ENCODE results near the gene TTBK2. TPM values are rescaled to one million over a fixed set of nuclear protein-coding genes. Genes with fewer than 3 reads are reported as not detected.

Gene TTBK2
- total and polyA plus RNA-seq, 10 of the 15 experiments (the other 5 are each of a cell fraction or from before 2014, with no cell fraction given): 0.66 to 9.1 (median 3.7) TPM

GRCh38 chr15:42785569-42785968 lies 135.0 kb downstream of the TTBK2 start:
- WGBS (ENCODE audit: insufficient coverage, insufficient replicate concordance, low lambda C conversion rate, missing lambda C conversion rate): 90% methylated on average over 2 of the region's 2 CpGs
- TF ChIP-seq CBX3 (IDR thresholded peaks at IDR 0.05; ENCODE audit: borderline replicate concordance, low read depth) (no peak), POLR2AphosphoS5 (IDR thresholded peaks at IDR 0.05; ENCODE audit: low read length) (no peak), PAX8 (IDR thresholded peaks at IDR 0.05) (no peak), SIX5 (IDR thresholded peaks at IDR 0.05; ENCODE audit: low read depth, low read length, severe bottlenecking) (no peak), MLLT1 (IDR thresholded peaks at IDR 0.05) (no peak), NRF1 (conservative IDR thresholded peaks at IDR 0.05; ENCODE audit: low read depth, low read length) (no peak), HDAC2 (IDR thresholded peaks at IDR 0.05) (no peak), LARP7 (IDR thresholded peaks at IDR 0.05) (no peak), ZNF207 (IDR thresholded peaks at IDR 0.05; ENCODE audit: borderline replicate concordance) (no peak), SP1 (IDR thresholded peaks at IDR 0.05; ENCODE audit: low read depth, low read length) (no peak), SIN3A (IDR thresholded peaks at IDR 0.05; ENCODE audit: low read depth, low read length) (no peak), TAF1 (IDR thresholded peaks at IDR 0.05; ENCODE audit: borderline replicate concordance, low read depth, low read length) (no peak), NFIC (IDR thresholded peaks at IDR 0.05; ENCODE audit: low read depth, low read length) (no peak), RELA (IDR thresholded peaks at IDR 0.05; ENCODE audit: borderline replicate concordance, partially characterized antibody) (no peak), RAD51 (IDR thresholded peaks at IDR 0.05) (no peak), MTA2 (IDR thresholded peaks at IDR 0.05; ENCODE audit: low read depth) (no peak), GABPA (IDR thresholded peaks at IDR 0.05; ENCODE audit: low read depth) (no peak), EZH2 (IDR thresholded peaks at IDR 0.05; ENCODE audit: borderline replicate concordance, control insufficient read depth, low read depth, low read length) (no peak)
- Histone ChIP-seq H3K4me3 (no peak overlapping the region), H3K79me2 (ENCODE audit: control insufficient read depth, insufficient read depth, low read length) (no peaks in the 10 kb centered on the region), H3K36me3 (ENCODE audit: control insufficient read depth in 2 of 2, insufficient read depth in 2 of 2, low read length in 1 of 2) (no peaks in the 10 kb centered on the region), H3K27me3 (replicated peaks in 1 of 2; ENCODE audit: control insufficient read depth in 2 of 2, insufficient read depth in 2 of 2, low read length in 1 of 2) (no peaks in the 10 kb centered on the region), H3K9ac (ENCODE audit: control insufficient read depth, insufficient read depth, low read length) (no peak overlapping the region), H3K4me1 (ENCODE audit: control insufficient read depth, insufficient read depth, low read length) (no peaks in the 10 kb centered on the region), H3K4me2 (ENCODE audit: control insufficient read depth, insufficient read depth) (no peak overlapping the region), H3K9me3 (replicated peaks; ENCODE audit: control insufficient read depth, insufficient read depth, low read length) (no peaks in the 10 kb centered on the region), H4K20me1 (ENCODE audit: control insufficient read depth, insufficient read depth) (no peaks in the 10 kb centered on the region), H3K27ac (ENCODE audit: control insufficient read depth, insufficient read depth) (no peak overlapping the region), H2AFZ (ENCODE audit: control insufficient read depth, low read depth, low read length) (no peak overlapping the region)
- in situ Hi-C loops (cut with MboI) (no loop called here), intact Hi-C loops (cut with micrococcal nuclease; ENCODE audit: unreplicated experiment) (no loop called here)
- RAD21 ChIA-PET (ENCODE audit: unreplicated experiment): no interaction called here
- SMC1A ChIA-PET (ENCODE audit: uncharacterized antibody, unreplicated experiment): interaction anchor here (1.0 kb wide), 1 partner anchor 10 kb away, joined by 5 read pairs; no protein-coding TSS in a partner anchor
- ATAC-seq (no peak), FAIRE-seq (no peak), DNase-seq (ENCODE audit: low read depth, low spot score) (no peak)
- CTCF ChIA-PET: no interaction called here
- POLR2A ChIA-PET: interaction anchor here (0.6 kb wide), 1 partner anchor 193 kb away, joined by 3 read pairs; no protein-coding TSS in a partner anchor
- no TSS peak for BruUV-seq (replicated peaks)
